Activated CD4-positive, alpha-beta T cell treated with anti-CD3 and anti-CD28 coated beads, Interleukin-2, amount 50 U/mL, for 24 hours (primary cell): Measurements from ENCODE around the gene ACOT7.
A peak's percentile ranks its signal among the peaks of the same experiment; 100 is the strongest.

Experiments
- DNase-seq, 2 donors: peaks; one replicate each; pipeline ENCODE4 v3.0.0-alpha.2; 2020; ENCODE audit warnings: low read depth in 1 of 2, low spot score in 1 of 2

Gene ACOT7

GRCh38 chr1:6271554-6271953 is 122.0 kb downstream of the ACOT7 start:
- DNase-seq, result no peak

- DNase-seq, result no peak
Measured at GRCh38 chr1:6271006-6271405, 122.6 kb downstream of the ACOT7 start.

DNA sequence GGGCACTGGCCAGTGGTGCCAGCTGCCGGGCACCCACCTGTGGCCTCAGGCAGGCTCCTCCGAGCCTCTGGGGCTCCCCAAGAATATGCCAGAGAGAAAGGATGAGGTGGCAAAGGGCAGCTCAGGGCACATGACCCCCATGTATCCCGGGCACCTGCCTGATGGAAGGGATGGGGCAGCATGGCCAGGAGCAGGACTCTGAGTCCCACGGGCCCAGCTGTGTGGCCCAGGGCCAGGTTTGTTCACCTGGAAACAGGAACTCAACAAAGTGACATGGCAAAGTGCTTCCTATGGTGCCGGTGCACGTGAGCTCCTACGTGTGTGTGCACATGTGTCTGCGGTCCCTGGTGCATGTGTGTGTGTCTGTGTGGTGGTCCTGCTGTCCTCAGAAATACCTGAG is 123.2 kb downstream of the ACOT7 start:
- DNase-seq, result no peak

DNA sequence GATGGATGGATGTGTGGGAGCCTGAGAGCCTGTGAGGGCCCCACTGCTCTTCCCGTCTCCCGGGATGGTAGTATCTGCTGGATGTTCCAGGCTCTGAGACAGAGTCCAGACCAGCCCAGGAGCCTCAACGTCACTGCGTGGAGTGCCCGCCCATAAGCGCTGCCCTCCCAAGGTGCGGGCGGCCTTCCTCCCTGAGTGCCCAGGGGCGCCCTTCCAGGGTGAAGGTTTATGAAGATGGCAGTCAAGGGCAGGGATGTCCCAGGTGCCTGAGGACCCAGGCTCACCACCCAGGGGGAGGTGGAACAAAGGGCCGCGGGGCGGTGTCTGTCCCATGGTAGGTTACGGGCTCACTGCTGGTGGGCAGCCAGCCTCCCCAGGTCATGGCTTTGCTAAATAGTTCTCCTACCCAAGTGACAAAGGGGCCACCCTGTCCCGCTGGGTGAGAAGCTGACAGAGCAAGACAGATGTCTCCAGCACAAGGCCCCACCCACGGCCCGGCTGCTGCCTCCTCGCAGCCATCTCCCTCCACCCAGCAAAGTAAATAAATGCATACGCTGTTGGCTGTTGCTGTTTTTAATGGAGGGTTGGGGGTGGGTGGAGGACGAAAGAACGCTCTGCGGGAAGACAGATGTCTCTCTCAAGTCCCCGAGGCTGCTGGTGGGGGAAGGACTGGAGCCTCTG is 123.7 kb downstream of the ACOT7 start:
- no peak for DNase-seq

- no peak for DNase-seq
Measured at GRCh38 chr1:6269296-6269695, 124.3 kb downstream of the ACOT7 start.

DNA sequence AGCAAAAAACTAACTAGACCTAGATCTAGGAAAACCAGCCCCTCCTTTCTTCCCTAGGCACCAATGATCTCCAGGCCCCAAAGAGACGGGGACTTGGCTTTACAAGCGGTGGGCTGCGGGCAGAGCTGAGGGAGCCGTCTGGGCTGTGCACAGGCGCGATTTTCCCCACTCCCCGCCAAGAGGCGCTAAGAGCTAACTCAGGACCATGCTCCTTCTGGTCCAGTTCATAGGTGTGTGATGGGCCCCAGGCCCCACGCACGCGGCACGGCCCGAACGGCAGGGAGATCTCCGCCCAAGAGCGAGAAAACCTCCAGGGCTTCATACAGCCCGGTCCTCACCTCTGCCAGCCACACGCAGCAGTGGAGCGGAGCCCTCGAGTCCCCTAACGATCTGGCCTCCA is 125.2 kb downstream of the ACOT7 start:
- DNase-seq, result no peak

DNA sequence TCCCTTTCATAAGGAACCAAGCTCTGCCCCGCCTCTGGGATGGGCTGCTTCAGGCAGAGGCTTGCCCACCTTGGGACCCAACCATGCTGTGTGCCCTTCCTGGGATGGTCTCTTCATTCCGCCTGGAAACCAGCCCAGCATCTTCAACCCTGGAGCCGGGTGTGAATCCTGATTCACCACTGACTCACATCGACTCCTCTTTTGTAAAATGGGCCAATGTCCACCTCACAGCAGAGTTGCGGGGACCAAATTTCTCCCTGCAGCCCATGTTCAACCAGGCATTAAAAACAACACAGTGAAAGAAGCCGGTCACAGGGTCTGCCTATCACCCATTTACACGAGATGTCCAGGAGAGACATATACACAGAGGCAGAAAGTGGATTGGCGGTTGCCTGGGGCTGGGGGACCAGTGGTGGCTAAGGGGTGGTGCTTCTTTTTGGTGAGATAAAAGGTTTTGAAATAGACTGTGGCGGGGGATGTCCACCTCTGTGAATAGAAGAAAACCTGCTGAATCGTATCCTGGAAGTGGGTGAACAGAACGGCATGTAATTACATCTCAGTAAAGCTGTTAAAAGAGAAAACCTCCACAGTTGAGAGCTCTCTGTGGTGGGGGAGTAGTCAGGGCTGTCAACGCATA is 125.8 kb downstream of the ACOT7 start:
- DNase-seq, result no peak

DNA sequence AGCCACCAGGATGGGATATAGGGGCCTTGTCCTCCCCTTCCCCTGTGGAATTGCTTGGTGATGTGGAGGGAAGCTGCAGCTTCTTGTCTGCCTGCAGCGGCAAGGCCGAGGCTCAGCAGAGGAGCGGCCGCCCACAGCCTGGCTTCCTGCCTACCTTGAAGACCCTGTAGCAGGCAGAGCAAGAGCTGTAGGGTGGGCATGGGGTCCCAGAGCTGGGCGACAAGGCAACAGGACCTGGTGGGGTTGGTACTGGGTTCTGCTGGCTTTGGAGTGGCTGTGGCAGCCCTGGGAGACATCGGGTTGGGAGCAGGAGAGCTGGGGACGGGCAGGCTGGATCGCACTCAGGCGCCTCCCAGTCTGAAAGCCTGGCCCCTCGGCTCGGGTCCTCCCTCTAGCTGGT is 126.9 kb downstream of the ACOT7 start:
- DNase-seq, result no peak

DNA sequence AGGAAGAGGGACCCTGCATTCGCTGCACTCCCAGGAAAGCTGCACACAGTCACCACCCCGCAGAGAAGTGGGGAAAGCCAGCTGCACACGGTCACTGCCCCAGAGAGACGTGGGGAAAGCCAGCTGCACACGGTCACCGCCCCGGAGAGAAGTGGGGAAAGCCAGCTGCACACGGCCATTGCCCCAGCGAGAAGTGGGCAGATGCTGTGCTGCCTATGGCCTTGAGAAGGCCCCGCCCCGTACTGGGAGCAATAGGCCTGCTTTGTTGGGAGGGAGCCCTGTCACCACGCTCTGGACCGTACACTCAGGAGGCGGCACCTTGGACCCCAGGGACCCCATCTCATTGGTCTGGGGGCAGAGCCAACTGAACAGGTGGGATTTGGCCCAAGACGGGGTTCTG is 128.4 kb downstream of the ACOT7 start:
- no peak for DNase-seq

DNA sequence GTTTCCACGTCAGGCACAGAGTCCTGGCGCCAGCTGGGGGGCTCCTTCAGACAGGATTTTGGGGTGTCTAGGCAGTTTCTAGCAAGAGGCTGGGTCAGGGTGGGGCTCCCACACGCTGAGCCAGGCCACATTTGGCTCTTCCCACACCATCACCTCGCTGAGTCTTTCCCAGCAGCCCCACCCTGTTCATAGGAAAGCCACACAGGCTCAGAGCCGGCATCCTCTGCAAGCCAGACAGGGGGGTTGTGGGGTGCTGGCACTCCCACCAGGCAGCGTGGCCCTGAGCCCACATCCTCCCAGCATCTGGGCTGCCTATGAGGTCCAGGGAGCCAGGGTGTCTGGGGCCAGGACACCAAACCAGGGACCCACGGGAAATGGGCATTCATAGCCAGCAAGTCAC is 129.9 kb downstream of the ACOT7 start:
- no peak for DNase-seq

GRCh38 chr1:6262555-6263420 is 130.8 kb downstream of the ACOT7 start:
- DNase-seq, result no peak

DNA sequence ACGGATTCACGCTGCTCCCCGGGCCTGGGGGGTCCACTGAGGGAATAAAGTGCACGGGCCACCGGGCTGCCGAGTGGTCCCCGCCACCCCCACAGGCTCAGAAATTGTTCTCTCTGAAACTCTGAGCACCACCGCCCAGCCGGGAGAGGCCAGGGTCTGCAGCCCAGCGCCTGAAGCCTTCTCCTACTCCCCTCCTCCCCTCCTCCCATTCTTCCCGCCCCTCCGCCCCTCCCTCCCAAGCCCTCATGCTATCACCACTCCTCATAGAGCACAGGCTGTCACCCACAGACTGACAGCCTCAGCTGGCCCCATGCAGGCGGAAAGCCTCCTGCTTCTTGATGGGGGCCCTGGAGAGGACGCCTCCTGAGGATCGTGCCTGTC is 132.0 kb downstream of the ACOT7 start:
- DNase-seq, result no peak

DNA sequence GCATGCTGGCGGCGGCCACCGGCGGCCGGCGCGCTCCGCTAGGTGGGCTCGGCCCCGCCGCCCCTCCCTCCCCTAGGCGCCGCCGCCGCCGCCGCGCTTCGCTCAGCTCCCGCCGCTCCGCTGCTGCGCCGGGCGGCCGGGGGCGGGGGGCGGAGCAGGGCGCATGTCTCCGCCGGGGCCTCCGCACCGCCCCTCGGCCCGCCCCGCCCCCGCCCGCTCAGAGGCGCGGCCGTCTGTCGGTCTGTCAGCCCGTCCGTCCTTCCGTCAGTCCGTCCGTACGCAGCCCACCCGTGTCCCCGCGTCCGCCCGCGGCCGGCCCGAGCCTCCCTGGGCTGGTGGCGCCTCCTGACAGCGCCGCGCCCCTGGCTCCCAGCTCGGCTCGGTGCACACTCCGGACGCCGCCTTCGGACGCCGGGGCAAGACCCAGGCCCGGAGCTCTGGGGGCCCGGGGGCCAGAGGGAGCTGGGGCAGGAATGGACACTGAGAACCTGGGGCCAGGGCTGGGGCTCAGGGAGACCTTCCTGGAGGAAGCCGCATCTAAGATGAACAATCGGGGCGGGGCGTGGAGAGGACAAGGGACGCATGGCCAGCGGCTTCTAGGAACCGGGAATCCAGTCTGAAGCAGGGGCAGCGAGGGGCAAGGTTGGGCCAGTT is 132.5 kb downstream of the ACOT7 start, which contains the start of gene GPR153:
GPR153 (minus strand) TSS at position 138 of the 654 bp plus-strand sequence. CDS start 6,193 bp downstream, outside the sequence.
- peak in 1 of 2 donors; percentile 26 for DNase-seq

- no peak for DNase-seq
Measured at GRCh38 chr1:6260433-6260934, 133.1 kb downstream of the ACOT7 start.

- DNase-seq, result peak; percentile 42 to 49
Measured at GRCh38 chr1:6259491-6260362, 133.8 kb downstream of the ACOT7 start.

DNA sequence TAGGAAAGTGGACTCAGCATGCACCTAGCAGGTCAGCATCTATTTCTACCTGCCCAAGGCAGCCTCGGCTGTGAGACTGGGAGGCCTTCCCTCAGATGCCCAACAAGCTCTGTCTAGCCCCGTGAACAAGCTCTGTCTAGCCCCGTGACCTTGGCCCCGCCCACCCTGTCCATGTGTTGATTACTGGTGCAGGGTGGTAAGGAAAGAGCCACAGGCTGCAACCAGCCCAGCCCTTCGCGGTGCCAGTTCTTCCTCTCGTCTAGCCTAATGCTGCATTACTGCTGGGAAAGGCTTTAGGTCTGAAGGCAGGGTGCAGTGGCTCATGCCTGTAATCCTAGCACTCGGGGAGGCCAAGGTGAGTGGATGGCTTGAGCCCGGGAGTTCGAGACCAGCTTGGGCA is 134.9 kb downstream of the ACOT7 start:
- DNase-seq, result no peak

GRCh38 chr1:6257541-6258069 is 136.0 kb downstream of the ACOT7 start:
- no peak for DNase-seq

DNA sequence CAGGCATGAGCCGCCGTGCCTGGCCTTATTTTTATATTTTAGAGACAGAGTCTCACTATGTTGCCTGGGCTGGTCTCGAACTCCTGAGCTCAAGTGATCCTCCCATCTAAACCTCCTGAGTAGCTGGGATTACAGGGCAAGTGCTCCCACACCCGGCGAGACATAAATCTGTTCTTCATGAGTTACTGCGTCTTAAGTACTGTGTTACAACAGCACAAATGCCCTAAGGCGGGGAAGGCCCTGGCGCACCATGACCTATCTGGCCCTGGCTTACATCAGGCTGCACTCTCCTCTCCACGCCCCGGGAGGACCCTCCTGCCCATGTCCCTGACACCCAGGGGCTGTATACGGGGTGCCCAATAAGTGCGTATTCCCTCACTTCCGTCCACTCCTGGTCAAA is 136.9 kb downstream of the ACOT7 start:
- no peak for DNase-seq

DNA sequence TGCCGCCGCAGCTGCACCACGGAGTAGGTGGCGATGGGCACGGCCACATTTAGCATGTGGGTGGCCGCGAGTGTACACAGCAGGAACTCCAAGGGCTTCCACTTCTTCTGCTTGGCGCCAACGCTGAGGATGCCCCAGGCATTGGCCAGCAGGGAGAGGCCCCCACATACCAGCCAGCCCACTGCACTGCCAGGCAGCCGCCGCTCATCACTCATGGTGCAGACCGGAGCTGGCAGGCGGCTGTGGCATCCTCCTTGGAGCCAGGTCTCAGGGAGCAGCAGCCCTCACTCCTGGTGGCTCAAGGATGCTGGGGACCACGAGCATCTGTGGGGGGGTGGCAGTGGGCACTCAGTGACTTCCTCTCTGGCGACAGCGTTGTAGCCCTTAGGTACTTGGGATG is 138.9 kb downstream of the ACOT7 start:
- no peak for DNase-seq

DNA sequence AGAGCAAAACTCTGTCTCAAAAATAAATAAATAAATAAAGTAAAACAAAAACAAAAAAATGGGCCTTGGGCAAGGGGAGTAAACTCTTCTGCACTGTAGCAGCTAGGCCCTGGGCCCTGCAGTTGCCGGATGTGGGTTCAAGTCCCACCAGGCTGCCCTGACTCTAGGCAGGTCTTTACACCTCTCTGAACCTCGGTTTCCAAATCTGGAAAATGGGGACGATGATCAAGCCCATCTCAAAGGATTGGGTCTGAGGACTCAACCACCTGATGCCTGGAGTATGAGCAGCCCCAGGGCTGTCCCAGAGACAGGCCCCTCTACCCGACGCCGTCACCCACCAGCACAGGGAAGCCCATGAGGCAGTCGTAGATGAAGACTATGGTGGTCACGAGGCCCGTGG is 140.2 kb downstream of the ACOT7 start:
- no peak for DNase-seq
